ENCODE results near the gene PRRX1.

The PRRX1 gene

GRCh38 chr1:170714938-170715337 is 51.0 kb downstream of the PRRX1 start:
- in situ Hi-C loops (cut with MboI; ENCODE audit: low sequenced_read_pairs) = no loop called here

- in situ Hi-C loops (cut with MboI; ENCODE audit: low sequenced_read_pairs) = no loop called here
Measured at GRCh38 chr1:170716835-170717429, 53.0 kb downstream of the PRRX1 start.

- in situ Hi-C loops (cut with MboI; ENCODE audit: low sequenced_read_pairs) = no loop called here
Measured at GRCh38 chr1:170720661-170721060, 56.7 kb downstream of the PRRX1 start.

GRCh38 chr1:170721621-170722020 is 57.7 kb downstream of the PRRX1 start:
- in situ Hi-C loops (cut with MboI; ENCODE audit: low sequenced_read_pairs) = no loop called here

GRCh38 chr1:170723518-170723917 is 59.6 kb downstream of the PRRX1 start:
- in situ Hi-C loops (cut with MboI; ENCODE audit: low sequenced_read_pairs) = no loop called here

- in situ Hi-C loops (cut with MboI; ENCODE audit: low sequenced_read_pairs) = no loop called here
Measured at GRCh38 chr1:170725326-170725725, 61.4 kb downstream of the PRRX1 start.

- in situ Hi-C loops (cut with MboI; ENCODE audit: low sequenced_read_pairs) = no loop called here
Measured at GRCh38 chr1:170727963-170728362, 64.0 kb downstream of the PRRX1 start.

GRCh38 chr1:170729225-170730002 is 65.5 kb downstream of the PRRX1 start:
- in situ Hi-C loops (cut with MboI; ENCODE audit: low sequenced_read_pairs) = no loop called here

- in situ Hi-C loops (cut with MboI; ENCODE audit: low sequenced_read_pairs) = no loop called here
Measured at GRCh38 chr1:170730014-170730413, 66.1 kb downstream of the PRRX1 start.

GRCh38 chr1:170730438-170730837 is 66.5 kb downstream of the PRRX1 start:
- in situ Hi-C loops (cut with MboI; ENCODE audit: low sequenced_read_pairs) = no loop called here

- in situ Hi-C loops (cut with MboI; ENCODE audit: low sequenced_read_pairs) = no loop called here
Measured at GRCh38 chr1:170731566-170732251, 67.8 kb downstream of the PRRX1 start.

- in situ Hi-C loops (cut with MboI; ENCODE audit: low sequenced_read_pairs) = no loop called here
Measured at GRCh38 chr1:170732252-170732588, 68.3 kb downstream of the PRRX1 start.

GRCh38 chr1:170734412-170735175 is 70.7 kb downstream of the PRRX1 start:
- in situ Hi-C loops (cut with MboI; ENCODE audit: low sequenced_read_pairs) = no loop called here

- in situ Hi-C loops (cut with MboI; ENCODE audit: low sequenced_read_pairs) = no loop called here
Measured at GRCh38 chr1:170735366-170736263, 71.7 kb downstream of the PRRX1 start.

- in situ Hi-C loops (cut with MboI; ENCODE audit: low sequenced_read_pairs) = no loop called here
Measured at GRCh38 chr1:170739803-170740202, 75.9 kb downstream of the PRRX1 start.

- in situ Hi-C loops (cut with MboI; ENCODE audit: low sequenced_read_pairs) = no loop called here
Measured at GRCh38 chr1:170741678-170742077, 77.7 kb downstream of the PRRX1 start.

- in situ Hi-C loops (cut with MboI; ENCODE audit: low sequenced_read_pairs) = no loop called here
Measured at GRCh38 chr1:170742600-170742999, 78.7 kb downstream of the PRRX1 start.

GRCh38 chr1:170743083-170743482 is 79.2 kb downstream of the PRRX1 start:
- in situ Hi-C loops (cut with MboI; ENCODE audit: low sequenced_read_pairs) = no loop called here

GRCh38 chr1:170749549-170749948 is 85.6 kb downstream of the PRRX1 start:
- in situ Hi-C loops (cut with MboI; ENCODE audit: low sequenced_read_pairs) = no loop called here

GRCh38 chr1:170749959-170750358 is 86.0 kb downstream of the PRRX1 start:
- in situ Hi-C loops (cut with MboI; ENCODE audit: low sequenced_read_pairs) = no loop called here

All from HL-60/S4 treated with phorbol 12-myristate 13-acetate at 8.2 ng/mL for 4 days and 3 days (cell line).